EH (cell line): Measurements from ENCODE around the gene UTY.
"Not testable (repeated sequence)": the region's sequence is repeated elsewhere in the genome, so short reads cannot be mapped to it uniquely, and the experiment has no call there.

Experiments
- DNase-seq: peaks from one replicate; pipeline ENCODE4 v3.0.0-alpha.2; 2015; ENCODE audit warnings: low read depth

The UTY gene

DNA sequence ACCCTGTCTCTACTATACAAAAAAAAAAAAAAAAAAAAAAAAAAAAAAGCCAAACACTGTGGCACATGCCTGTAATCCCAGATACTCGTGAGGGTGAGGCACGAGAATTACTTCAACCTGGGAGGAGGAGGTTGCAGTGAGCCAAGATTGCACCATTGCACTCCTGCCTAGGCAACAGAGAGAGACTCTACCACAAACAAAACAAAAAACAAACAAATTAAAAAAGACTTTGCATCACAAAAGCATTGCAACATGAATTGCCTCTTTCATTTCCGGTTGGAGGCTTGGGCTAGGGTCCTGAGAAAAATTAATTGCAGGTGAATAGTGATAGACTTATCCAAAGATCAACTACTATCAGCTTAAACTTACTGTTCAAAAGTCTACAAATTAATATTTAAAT, 180.4 kb downstream of the UTY start:
- no peak for DNase-seq

GRCh38 chrY:13296176-13296890, 183.5 kb downstream of the UTY start:
- DNase-seq = no peak

DNA sequence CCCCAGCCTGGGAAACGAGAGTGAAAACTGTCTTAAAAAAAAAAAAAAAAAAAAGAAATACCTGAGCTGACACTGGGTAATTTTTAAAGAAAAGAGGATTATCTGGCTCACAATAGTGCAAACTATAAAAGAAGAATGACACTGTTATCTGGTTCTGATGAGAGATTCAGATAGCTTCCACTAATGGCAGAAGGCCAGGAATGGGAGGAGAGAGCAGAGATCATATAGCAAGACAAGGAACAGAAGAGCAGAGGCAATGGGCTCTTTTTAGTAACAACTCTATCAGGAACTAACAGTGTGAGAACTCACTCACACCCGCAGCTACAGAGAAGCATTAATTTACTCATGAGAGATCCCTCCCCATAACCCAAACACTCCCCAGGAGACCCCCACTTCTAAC, 184.8 kb downstream of the UTY start:
- peak; percentile 38 for DNase-seq

GRCh38 chrY:13291199-13291598, 188.6 kb downstream of the UTY start:
- DNase-seq = peak; percentile 48

DNA sequence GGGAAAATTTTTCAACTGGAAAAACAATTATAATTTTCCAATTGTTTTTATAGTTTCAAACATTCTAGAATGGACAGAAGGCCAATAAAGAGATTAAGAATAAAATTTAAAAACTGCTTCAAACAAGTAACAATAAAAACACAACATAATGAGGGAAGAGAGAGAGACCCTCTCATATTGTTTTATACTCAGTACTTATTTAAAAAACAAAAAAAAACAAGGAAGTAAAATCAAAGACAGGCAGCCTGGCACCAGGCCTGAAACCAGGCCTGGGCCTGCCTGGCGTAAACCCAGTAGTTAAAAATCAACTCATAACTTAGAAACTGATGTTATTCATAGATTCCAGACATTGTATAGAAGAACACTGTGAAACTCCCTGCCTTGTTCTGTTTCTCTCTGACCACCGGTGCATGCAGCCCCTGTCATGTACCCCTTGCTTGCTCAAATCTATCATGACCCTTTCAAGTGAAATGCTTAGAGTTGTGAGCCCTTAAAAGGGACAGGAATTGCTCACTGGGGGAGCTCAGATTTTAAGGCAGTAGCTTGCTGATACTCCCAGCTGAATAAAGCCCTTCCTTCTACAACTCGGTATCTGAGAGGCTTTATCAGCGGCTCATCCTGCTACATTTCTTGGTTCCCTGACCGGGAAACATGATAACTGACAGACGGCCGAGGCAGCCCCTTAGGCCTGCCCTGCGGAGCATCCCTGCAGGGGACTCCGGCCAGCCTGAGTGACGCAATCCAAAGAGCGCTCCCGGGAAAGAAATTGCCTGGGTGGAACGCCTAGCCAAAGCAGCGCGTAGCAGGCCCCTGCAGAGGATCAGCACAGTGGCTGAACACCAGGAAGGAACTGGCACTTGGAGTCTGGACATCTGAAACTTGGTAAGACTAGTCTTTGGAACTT, 197.4 kb downstream of the UTY start:
- DNase-seq = peak; percentile 17

GRCh38 chrY:13279561-13279960, 200.3 kb downstream of the UTY start:
- no peak for DNase-seq

GRCh38 chrY:13271706-13272105, 208.1 kb downstream of the UTY start:
- DNase-seq = no peak

DNA sequence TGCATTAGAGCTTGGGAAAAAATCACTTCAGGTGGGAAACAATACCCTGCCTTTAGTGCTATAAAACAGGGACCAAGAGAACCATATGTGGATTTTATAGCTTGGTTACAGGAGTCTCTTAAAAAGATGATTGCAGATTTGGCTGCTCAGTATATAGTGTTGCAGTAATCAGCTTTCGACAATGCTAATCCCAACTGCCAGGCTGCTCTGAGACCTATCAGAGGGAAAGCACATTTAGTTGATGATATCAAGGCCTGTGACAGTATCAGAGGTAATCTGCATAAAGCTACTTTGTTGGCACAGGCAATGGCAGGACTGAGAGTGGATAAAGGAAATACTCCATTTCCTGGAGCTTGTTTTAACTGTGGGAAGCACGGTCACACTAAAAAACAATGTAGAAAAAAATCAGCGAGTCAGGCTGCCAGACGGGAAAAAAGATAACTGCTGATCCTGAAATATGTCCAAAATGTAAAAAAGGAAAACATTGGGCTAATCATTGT, 225.8 kb downstream of the UTY start:
- DNase-seq = not testable (repeated sequence)

DNA sequence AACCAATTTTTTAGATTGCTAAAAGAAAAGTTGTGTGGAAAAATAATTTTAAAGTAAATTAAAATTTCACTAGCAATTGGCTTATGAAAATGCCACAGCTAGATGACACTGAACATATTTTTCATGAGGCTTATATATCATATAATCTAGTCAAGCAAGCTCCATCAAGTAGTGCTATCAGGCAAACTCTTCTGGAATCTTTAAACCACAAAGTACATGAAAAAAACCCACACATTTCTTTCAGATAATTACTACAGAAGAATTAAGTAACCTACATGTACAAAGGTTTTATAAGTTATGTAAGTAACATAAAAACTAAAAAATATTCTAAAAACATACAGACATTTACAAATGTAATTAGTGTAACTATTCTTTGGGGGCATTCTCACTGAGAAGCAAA, 229.4 kb downstream of the UTY start:
- peak; percentile 11 for DNase-seq

DNA sequence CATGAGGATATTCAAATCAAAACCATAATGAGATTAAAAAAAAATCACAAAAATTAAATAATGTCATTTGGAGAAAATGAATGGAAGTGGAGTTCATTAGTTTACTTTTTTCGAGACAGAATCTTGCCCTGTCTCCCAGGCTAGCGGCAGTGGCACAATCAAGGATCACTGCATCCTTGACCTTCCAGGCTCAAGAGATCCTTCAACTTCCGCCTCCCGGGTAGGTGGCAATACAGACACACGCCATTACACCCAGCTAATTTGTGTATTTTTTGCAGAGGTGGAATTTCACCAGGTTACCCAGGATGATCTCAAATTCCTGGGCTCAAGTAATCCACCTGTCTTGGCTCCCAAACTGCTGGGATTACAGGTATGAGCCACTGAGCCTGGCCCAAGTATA, 236.1 kb downstream of the UTY start:
- no peak for DNase-seq

DNA sequence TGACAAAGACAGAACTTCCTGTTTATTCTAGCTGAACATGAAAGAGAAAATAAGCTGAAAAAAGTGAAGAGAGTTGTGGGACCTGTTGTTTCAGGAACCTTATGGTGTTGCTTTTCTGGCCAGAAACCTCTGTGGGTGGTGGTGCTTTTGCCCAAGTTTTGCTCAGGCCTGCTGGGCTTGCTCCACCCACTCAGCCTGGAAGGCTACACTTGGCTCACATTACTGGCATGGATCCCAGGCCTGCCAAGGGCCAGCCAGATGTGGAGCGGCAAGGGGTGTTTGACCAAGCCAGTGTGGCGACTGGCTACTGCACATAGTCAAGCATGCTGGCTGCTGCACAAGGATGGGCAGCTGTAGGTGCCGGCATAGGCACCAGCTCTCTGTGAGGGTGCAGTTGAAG, 245.9 kb downstream of the UTY start:
- peak; percentile 43 for DNase-seq

GRCh38 chrY:13233118-13233517, 246.7 kb downstream of the UTY start:
- DNase-seq = no peak

DNA sequence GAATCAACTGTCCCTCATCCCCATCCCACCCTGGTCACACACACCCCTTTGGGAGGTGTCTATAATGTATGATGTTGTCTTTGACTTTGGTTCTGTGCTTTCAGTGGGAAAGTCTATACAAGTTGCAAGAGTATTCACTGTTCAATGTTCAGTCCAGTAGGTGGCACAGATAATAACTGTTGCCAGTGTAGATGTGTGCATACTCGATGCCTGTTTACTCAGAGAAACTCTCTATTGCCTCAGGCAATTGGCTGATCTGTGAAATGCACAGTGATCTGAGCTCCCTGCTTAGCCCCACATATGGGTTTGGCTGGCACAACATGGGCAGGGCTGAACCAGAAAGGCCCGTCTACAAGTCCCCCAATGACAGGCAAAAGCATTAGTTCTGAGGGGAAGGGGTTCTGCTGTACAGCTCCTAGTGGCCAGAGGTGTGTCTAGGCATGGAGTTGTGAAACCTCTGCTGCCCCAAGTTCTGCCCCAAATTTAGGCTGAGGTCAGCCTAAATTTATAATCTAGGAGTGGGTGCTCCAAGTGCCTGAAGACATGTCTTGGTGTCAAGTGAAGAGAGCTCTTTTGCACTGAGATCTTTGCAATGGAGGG, 252.4 kb downstream of the UTY start:
- peak; percentile 22 for DNase-seq

DNA sequence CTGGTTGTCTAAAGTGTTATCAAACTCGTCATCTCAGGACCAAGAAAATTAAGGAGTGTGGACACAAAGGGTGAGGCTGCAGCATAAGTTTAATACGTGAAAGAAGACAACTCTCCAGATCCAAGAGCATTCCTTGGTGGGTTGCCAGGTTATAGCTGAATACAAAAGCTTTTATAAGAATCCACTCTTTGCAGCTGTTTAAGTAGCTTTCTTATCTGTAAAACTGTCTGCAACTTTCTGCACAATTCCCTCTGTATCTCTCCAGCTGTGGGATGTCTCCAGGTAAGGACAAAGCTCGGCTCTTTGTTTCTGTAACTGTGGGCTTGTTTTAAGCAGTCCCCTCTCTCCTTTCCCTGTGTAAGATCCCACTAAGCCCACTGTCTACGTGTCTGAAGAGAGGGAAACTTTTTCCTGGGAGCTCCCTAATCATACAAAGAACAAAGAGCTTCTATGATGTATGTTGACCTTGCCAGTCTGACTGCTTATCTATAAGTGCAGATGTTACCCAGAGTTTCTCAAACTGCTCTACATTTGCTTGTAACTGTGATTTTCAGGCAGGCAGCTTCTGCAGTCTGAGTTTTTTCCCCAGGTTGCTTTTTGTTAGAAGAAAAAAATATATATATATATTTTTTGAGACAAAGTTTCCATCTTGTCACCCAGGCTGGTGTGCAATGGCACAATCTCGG, 268.7 kb downstream of the UTY start:
- peak; percentile 28 for DNase-seq

- no peak for DNase-seq
Observed at GRCh38 chrY:13205214-13205613, 274.6 kb downstream of the UTY start.
